ENCODE measurements around the gene SAMD1.

GRCh38 chr19:14090509-14091080, at the start of gene SAMD1:
- no peak for TF ChIP-seq CTCF (optimal IDR thresholded peaks at IDR 0.05 in 1 of 3, IDR thresholded peaks at IDR 0.05 in 1 of 3, conservative IDR thresholded peaks at IDR 0.05 in 1 of 3; ENCODE audit: extremely low read depth in 1 of 3, insufficient read depth in 2 of 3, low read length in 3 of 3)
- no peak for TF ChIP-seq EZH2 (IDR thresholded peaks at IDR 0.05; ENCODE audit: low read length)
